Neuron (in vitro differentiated cells): Measurements from ENCODE around the gene CNRIP1.

Experiments
- H2AFZ ChIP-seq: one replicate; pipeline ENCODE4 v1.6.1; 2013; ENCODE audit warnings: low read depth, mild to moderate bottlenecking, inconsistent platforms, low read length, moderate library complexity
- H3K27me3 ChIP-seq: one replicate; pipeline ENCODE4 v1.6.1; 2013; ENCODE audit warnings: low read length; ENCODE audit not compliant: insufficient read depth
- H3K36me3 ChIP-seq: one replicate; pipeline ENCODE4 v1.6.1; 2013; ENCODE audit warnings: low read length; ENCODE audit not compliant: insufficient read depth
- H3K4me1 ChIP-seq: one replicate; pipeline ENCODE4 v1.6.1; 2013; ENCODE audit warnings: low read length; ENCODE audit not compliant: insufficient read depth
- H3K4me3 ChIP-seq: 2 replicates; pipeline ENCODE4 v1.5.1; 2013; ENCODE audit warnings: mild to moderate bottlenecking, low read length, moderate library complexity
- H3K9me3 ChIP-seq: one replicate; pipeline ENCODE4 v1.6.1; 2013; ENCODE audit warnings: low read length

CNRIP1 gene

GRCh38 chr2:68294913-68295312 lies 24.8 kb downstream of the CNRIP1 start:
- Histone ChIP-seq H3K27me3 (no peaks in the 10 kb centered on the region), H3K4me3 (no peak overlapping the region), H2AFZ (no peak overlapping the region), H3K4me1 (no peaks in the 10 kb centered on the region), H3K36me3 (no peaks in the 10 kb centered on the region), H3K9me3 (no peaks in the 10 kb centered on the region)

GRCh38 chr2:68294187-68294586 lies 25.6 kb downstream of the CNRIP1 start:
- no peak overlapping the region for H2AFZ ChIP-seq
- no peaks in the 10 kb centered on the region for H3K27me3 ChIP-seq
- H3K9me3 ChIP-seq: no peaks in the 10 kb centered on the region
- no peaks in the 10 kb centered on the region for H3K36me3 ChIP-seq
- H3K4me1 ChIP-seq: no peaks in the 10 kb centered on the region
- no peak overlapping the region for H3K4me3 ChIP-seq

GRCh38 chr2:68293755-68294154 lies 26.0 kb downstream of the CNRIP1 start:
- no peaks in the 10 kb centered on the region for H3K4me1 ChIP-seq
- no peaks in the 10 kb centered on the region for H3K27me3 ChIP-seq
- H3K9me3 ChIP-seq: no peaks in the 10 kb centered on the region
- no peak overlapping the region for H2AFZ ChIP-seq
- H3K36me3 ChIP-seq: no peaks in the 10 kb centered on the region
- no peak overlapping the region for H3K4me3 ChIP-seq

- Histone ChIP-seq H3K36me3 (no peaks in the 10 kb centered on the region), H3K27me3 (no peaks in the 10 kb centered on the region), H3K4me3 (no peak overlapping the region), H3K9me3 (no peaks in the 10 kb centered on the region), H2AFZ (no peak overlapping the region), H3K4me1 (no peaks in the 10 kb centered on the region)
These were observed 26.7 kb downstream of the CNRIP1 start for GRCh38 chr2:68293024-68293423.

DNA sequence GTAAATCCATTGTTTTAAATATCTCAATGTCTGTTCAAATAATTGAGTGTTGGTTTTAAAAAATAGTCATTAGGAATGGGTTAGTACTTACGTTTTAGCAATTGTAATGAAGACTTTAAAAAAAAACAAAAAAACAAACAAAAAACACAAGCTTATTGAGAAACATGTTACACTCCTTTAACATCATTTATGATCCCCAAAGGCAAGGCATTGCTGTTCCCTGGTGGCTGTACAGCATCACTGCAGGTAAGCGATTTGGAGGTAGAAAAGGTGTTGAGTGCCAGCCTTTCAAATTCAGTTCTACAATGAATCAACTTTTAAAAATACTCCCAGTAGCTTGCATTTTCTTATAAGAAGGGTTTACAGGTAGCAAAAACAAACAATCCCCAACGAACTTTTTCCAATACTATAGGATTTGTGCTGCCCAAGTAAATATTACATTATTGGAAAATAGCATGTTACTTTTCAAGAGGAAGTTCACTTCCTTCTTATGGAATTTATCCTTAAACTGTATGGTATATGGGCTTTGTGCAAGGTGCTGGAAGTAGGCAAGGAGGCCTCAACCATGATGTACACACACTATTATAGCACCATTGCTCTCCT lies 27.5 kb downstream of the CNRIP1 start:
- H3K36me3 ChIP-seq: no peaks in the 10 kb centered on the region
- no peaks in the 10 kb centered on the region for H3K4me1 ChIP-seq
- H3K9me3 ChIP-seq: no peaks in the 10 kb centered on the region
- no peaks in the 10 kb centered on the region for H3K27me3 ChIP-seq
- no peak overlapping the region for H2AFZ ChIP-seq
- no peak overlapping the region for H3K4me3 ChIP-seq

DNA sequence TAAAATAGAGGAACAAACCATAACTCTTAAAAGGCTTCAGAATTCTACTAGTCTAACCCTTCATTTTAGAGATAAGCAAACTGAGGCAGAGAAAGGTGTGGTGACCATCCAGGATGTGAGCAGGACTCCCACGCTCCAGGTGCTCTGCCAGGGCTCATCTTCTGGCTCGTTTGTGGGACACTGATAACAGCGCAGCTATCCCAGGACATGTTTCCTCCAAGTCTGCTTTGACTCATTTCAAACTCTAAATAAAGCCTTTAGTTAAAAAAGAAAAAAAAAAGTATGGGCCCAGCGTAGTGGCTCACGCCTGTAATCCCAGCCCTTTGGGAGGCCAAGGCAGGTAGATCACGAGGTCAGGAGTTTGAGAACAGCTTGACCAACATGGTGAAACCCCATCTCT lies 28.4 kb downstream of the CNRIP1 start:
- H3K36me3 ChIP-seq: no peaks in the 10 kb centered on the region
- H3K4me1 ChIP-seq: no peaks in the 10 kb centered on the region
- no peak overlapping the region for H3K4me3 ChIP-seq
- no peaks in the 10 kb centered on the region for H3K9me3 ChIP-seq
- H3K27me3 ChIP-seq: no peaks in the 10 kb centered on the region
- H2AFZ ChIP-seq: no peak overlapping the region

DNA sequence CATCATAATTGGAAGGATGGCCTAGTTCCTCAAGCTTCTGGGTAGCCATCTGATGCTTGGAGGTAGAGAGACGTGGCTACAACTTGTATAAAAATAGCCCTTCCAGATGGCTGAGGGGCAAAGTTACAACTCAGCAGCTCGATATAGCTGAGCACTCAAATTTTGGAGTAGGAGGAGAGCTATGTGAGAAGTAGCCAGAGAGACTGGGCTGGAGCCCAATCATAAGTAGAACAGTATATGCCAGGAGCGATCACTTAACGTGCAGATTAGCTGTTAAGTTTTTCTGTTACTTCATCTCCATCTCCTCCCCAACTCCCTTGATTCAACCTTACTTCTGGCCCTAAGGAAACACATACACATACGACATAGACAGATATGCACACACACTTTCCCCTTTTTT lies 28.8 kb downstream of the CNRIP1 start:
- H3K36me3 ChIP-seq: no peaks in the 10 kb centered on the region
- no peak overlapping the region for H3K4me3 ChIP-seq
- no peaks in the 10 kb centered on the region for H3K4me1 ChIP-seq
- H3K9me3 ChIP-seq: no peaks in the 10 kb centered on the region
- H2AFZ ChIP-seq: no peak overlapping the region
- no peaks in the 10 kb centered on the region for H3K27me3 ChIP-seq

DNA sequence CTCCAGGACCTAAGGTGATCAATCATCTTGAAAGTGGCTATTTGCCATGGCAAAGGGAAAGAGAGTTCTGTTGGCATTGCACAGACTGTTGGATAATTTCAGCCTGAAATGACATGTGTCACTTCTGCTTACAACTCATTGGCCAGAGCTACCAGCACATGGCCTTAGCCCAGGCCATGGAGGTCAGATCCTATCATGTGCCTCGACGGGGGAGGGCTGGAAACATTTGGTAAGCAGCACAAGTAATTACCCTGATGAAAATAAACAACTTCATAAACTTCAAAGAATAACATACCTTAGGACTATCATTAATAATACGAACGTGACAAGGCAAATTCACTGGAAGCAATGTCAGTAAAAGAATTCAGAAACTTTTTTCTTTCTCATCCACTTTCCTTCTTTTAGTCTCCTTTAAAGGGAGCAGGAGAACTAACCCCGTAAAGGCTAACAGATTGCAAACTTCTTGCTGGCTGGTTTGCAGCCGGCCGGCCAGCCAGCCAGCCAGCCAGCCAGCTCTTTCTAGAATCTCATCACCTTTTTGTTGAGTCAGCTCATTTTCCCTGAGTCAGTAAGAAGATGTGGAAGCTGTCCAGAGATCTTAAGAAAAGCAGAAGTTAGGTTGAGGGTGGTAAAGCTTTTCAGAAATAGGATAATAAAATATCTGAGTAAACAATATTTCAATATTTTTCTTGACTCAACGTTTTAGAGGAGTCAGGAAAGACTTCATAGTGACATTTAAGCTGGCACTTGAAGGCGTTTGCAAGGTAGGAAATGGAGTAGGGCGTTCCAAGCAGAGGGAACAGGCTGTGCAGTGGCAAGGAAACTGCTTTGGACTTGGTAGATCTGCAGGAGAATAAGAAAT lies 31.9 kb downstream of the CNRIP1 start:
- Histone ChIP-seq H3K4me1 (no peaks in the 10 kb centered on the region), H3K4me3 (no peak overlapping the region), H3K9me3 (no peaks in the 10 kb centered on the region), H3K27me3 (no peaks in the 10 kb centered on the region), H2AFZ (no peak overlapping the region), H3K36me3 (no peaks in the 10 kb centered on the region)

- Histone ChIP-seq H3K9me3 (no peaks in the 10 kb centered on the region), H3K4me3 (no peak overlapping the region), H3K27me3 (no peaks in the 10 kb centered on the region), H2AFZ (no peak overlapping the region), H3K4me1 (no peaks in the 10 kb centered on the region), H3K36me3 (no peaks in the 10 kb centered on the region)
These were observed 34.9 kb downstream of the CNRIP1 start for GRCh38 chr2:68284896-68285295.

DNA sequence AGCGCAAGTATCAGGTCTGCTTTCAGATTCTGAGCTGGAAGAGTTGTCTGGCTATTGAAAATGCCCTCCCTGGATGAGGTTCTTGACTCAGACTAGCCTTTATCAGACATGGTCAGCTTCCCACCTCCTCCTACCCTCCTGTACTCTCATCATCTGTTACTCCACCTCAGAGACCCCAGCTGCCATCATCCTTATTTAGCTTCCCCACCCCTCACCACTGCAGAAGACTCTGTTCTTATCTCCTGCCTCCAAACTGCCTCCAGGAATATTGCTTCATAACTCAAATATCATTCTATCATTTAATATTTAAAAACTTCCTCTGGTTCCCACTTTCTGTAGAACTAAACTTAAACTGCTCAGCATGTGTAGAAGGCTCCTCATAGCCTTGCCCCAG lies 36.3 kb downstream of the CNRIP1 start:
- Histone ChIP-seq H2AFZ (no peak overlapping the region), H3K27me3 (no peaks in the 10 kb centered on the region), H3K36me3 (no peaks in the 10 kb centered on the region), H3K4me3 (no peak overlapping the region), H3K9me3 (no peaks in the 10 kb centered on the region), H3K4me1 (no peaks in the 10 kb centered on the region)

GRCh38 chr2:68282811-68283418 lies 36.8 kb downstream of the CNRIP1 start:
- Histone ChIP-seq H3K36me3 (no peaks in the 10 kb centered on the region), H3K27me3 (no peaks in the 10 kb centered on the region)

DNA sequence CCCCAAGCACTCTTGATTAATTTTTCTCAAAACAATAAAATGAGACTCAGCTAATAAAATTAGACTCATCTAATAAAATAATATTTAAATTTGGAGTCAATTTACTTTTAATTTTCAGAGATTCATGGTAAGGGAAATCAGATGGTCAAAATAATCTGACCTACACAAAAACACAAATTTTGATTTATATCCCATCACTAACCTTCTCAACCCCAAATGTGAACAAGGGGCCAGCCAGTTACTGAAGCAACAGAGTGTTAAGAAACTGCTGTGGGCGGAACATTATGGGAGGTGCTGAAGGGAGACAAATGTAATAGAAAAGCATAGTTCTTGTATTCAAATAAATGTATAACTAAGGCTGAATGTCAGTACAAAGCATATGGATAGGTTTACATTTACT lies 39.0 kb downstream of the CNRIP1 start:
- Histone ChIP-seq H3K4me3 (no peak overlapping the region), H3K9me3 (no peaks in the 10 kb centered on the region), H3K27me3 (no peaks in the 10 kb centered on the region), H2AFZ (no peak overlapping the region), H3K4me1 (no peaks in the 10 kb centered on the region), H3K36me3 (no peaks in the 10 kb centered on the region)

More at GRCh38 chr2:68282811-68283418, 36.8 kb downstream of the CNRIP1 start:
- Histone ChIP-seq H2AFZ (no peak overlapping the region), H3K4me1 (no peaks in the 10 kb centered on the region), H3K9me3 (no peaks in the 10 kb centered on the region), H3K4me3 (no peak overlapping the region)

- H3K36me3 ChIP-seq: no peaks in the 10 kb centered on the region
- no peaks in the 10 kb centered on the region for H3K27me3 ChIP-seq
- no peak overlapping the region for H2AFZ ChIP-seq
- no peaks in the 10 kb centered on the region for H3K9me3 ChIP-seq
- no peaks in the 10 kb centered on the region for H3K4me1 ChIP-seq
- H3K4me3 ChIP-seq: no peak overlapping the region
These were observed 39.4 kb downstream of the CNRIP1 start for GRCh38 chr2:68280348-68280747.
